Activated CD4-positive, CD25-positive, alpha-beta regulatory T cell (primary cell): ENCODE measurements around the gene TRPM2.
A peak's percentile ranks its signal among the peaks of the same experiment; 100 is the strongest.

Experiments
- DNase-seq, 4 experiments: peaks; one replicate each; lab custom pipeline; 2025; lab: John Stamatoyannopoulos, UW

Gene TRPM2

DNA sequence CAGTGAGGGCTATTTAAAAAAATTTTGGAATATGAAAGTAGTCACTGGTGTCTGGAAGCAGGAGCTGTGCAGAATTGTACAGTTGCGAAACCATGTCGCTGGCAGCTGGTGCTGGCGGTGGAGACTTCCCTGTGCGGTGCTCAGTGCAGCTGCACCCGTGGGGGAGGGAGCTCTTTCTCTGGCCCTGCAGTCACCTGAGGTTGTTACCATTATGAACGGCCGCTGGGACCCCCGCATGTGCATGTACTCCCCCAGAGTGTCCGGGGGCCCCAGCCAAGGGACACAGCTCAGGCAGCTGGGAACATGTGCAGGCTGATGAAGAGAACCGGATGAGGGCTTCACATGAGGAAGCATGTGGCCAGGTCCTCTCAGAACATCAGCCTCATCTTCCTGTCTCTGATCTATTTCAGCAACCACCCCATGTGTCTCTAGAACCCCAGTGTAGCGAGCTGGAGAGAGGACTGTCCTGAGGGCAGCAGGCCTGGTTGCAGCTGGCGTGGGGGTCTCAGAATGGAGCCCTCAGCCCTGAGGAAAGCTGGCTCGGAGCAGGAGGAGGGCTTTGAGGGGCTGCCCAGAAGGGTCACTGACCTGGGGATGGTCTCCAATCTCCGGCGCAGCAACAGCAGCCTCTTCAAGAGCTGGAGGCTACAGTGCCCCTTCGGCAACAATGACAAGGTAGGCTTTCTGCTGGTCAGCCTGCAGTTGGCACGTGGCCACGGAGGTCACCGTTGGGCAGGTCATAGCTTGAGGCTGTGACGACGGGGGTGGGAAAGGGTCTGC is at the start of gene TRPM2:
Gene TRPM2, plus strand, starts transcription at position 431 of the 780 bp plus-strand sequence. Its CDS starts 80 bp downstream, at position 511.
- no peak for DNase-seq

- DNase-seq, result no peak
Observed at GRCh38 chr21:44304011-44304616, 49.3 kb upstream of the TRPM2 start.

DNA sequence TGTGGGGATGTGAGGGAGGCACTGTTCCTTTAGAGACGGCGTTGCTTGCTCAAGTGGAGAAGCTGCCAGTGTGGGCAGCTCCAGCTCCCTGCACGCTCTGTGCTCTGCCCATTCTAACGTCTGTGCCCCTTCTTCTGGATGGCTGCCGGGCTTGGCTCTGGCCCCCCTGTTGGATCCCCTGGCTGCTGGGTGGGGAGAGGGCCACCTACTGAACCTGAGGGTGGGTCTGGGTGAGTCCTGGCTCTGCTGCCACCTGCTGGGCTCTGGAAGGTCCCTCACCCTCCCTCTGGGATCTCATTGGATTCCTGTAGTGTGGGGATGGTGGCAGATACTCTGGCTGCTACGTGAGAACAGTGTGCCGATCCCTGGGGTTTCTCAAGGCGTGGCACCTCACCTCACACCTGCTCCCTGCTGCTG is 48.5 kb upstream of the TRPM2 start:
- DNase-seq, result peak in 1 of 4 experiments; percentile 27

DNA sequence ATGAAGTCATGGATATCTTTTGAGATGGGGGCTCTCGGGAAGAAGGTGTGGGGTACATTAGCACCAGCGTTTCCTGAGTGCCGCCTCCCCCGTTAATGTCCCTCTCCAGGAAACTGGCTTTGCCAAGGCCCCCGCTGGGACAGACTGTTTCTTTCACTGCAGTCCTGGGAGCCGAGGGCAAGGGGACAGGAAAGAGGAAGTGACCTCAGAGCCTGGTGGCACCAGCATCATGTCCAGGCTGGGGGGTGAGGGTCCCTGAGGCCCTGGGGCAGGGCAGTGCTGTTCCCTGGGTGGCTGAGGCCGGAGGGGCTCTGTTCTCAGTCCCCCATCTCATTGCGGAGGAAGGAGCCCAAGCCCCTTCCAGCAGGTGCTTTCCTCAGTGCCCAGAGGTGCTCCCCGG is 47.7 kb upstream of the TRPM2 start:
- no peak for DNase-seq

DNA sequence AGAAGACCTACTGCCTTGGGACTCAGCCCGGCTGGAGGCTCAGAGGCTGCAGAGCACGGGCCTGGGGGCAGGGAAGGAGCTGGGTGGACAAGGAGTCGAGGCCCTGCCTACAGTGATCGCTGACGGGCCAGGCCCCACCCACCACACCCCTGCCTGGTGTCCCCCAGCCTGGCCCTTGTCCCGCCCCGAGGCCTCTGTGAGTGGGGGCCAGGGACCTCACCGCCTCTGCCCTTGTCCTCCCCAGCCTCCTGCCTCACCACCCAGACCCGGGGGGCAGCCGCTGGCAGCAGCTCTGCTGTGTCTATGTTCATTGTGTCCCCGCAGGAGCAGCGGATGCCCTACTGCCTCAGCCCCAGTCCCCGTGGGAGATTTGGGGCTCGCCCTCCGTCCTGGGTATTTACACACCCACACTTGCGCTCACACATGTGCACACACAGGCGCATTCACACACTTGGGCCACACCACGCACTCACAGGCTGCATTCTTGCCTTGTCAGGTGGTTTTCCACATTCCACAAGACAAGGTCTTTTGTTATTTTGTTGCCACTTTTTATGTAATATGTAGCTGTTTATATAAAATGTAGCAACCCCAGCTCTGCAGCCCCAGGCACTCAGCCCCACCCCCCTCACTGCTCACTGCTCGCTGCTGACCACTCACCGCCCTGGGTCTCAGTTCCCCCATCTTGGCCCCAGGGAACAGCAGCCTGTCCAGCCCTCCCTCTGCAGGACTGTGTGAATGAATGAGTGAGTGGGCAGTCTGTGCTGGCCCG is 46.3 kb upstream of the TRPM2 start:
- no peak for DNase-seq

GRCh38 chr21:44310628-44311507 is 42.6 kb upstream of the TRPM2 start:
- DNase-seq, result no peak

- DNase-seq, result no peak
Observed at GRCh38 chr21:44312089-44312488, 41.3 kb upstream of the TRPM2 start.

- DNase-seq, result no peak
Observed at GRCh38 chr21:44312716-44313115, 40.7 kb upstream of the TRPM2 start.

GRCh38 chr21:44313451-44313850 is 40.0 kb upstream of the TRPM2 start:
- DNase-seq, result no peak

DNA sequence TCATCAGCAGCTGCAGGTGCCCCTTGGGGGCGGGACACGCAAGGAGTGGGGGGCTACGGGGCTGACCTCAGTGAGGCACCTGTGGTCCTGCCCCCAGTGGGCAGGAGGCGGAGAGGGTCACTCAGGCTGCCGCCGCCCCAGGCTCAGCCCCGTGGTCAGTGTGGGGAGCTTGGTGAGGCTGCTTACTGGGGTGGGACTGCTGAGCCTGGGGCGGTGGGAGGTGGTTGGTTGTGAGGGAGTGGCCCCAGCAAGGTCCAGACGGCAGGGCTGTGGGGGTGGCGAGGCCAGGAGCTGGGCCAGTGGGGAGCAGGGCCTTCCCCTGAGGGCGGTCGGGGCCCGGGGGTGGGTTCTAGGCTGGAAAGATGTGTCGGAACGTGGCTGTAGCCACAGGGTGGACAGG is 39.3 kb upstream of the TRPM2 start:
- no peak for DNase-seq

- DNase-seq, result no peak
Observed at GRCh38 chr21:44314561-44314960, 38.9 kb upstream of the TRPM2 start.

DNA sequence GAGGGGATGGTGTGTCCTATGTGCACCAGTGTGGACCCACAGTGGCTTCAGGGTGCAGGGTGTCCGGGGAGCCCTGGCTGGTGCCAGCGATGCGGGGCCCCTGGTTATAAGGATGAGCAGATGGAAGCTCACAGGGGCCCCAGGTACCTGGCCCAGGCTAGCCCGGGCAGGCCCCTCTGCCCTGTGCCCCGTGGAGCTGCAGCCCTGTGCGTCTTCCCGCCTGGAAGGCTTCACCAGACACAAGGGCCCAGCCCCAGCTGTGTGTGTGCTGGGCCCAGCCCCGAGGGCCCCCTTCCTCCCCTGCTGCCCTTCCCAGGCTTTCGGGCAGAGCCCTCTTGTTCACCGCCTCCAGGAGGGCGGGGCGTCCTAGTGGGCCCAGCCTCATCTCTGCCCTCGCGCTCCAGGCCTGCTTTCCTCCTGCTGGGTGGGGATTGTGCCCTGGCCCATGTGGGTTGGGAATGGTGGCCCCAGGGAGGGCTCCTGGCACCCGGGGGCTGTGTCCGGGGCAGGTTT is 37.7 kb upstream of the TRPM2 start:
- DNase-seq, result no peak

DNA sequence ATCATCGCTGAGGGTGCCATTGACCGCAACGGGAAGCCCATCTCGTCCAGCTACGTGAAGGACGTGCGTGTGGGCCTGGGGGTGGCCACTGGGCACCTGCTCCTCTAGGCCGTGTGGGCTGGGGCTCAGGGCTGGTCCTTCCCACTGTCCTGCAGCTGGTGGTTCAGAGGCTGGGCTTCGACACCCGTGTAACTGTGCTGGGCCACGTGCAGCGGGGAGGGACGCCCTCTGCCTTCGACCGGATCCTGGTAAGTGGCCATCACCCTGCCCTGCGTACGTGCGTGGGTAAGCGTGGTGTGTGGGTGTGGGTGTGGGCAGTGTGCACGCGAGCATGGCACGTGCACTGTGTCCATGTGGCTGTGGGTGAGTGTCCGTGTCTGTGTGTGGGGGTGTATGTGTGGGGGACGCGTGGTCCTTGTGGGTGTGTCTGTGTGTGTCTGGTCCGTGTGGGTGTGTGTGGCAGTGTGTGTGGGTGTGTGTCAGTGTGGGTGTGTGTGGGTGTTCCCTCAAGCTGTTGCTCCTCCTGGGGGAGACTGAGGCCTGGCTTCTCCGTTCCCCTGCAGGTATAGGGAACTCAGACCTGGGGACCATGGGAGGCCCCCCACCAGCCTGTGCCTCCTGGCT is 37.0 kb upstream of the TRPM2 start:
- no peak for DNase-seq

DNA sequence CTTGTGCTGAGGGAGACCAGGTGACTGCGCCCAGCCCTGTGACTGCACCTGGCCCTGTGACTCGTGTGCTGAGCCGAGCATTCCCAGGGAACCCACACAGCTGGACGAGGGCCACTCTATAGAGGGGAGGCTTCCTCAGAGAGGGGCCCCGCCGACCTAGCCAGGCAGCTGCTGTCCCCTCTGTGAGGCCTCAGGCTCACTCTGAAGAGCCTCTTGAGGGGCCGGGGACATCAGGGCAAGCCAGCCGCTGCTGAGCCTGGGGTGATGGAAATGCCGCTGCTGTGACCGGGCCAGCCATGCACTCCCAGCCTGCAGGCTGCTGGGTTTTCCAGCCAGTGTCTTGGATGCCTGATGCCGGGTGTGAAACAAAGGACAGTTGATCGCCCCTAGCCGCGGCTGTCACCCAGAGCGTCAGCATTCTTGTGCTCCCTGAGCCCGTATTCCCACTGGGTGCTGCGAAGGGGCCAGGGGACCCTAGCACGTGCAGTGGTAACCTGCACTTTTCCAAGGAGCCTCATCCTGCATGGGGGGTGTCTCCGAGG is 36.1 kb upstream of the TRPM2 start:
- no peak for DNase-seq

- no peak for DNase-seq
Observed at GRCh38 chr21:44317871-44318270, 35.5 kb upstream of the TRPM2 start.

DNA sequence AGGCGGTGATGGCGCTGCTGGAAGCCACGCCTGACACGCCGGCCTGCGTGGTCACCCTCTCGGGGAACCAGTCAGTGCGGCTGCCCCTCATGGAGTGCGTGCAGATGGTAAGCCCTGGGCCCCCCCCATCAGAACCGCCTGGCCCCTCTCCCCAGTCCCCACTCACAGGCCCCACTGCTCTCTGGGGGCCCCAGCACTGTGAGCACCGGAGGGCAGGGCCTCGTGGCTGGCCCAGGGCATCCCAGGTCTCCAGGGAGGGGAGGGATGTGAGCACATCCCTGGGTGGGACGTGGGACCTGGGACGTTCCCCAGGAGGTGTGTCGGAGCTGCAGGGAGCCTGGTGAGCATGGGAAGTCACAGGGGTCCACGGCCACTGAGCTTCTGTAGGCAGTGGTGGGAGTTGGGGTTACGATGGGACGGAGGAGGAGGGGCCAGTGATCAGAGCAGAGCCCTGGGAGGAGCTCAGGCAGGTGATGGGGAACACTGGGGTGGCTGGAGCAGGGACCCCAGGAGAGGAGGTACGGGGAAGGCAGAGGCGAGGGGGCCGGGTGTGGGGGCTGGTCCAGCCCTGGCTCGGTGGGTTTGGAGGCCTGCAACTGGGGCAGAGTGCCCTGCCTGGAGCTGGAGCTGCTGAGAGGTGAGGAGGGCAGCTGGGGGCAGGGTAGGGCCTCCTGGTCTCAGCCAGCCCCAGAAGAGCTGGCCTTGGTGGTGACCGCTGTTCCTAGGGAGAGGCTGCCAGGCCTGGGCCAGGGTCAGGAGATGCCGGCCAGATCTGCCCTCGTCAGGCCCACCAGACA is 34.7 kb upstream of the TRPM2 start:
- no peak for DNase-seq

- DNase-seq, result no peak
Observed at GRCh38 chr21:44319407-44320065, 33.9 kb upstream of the TRPM2 start.

DNA sequence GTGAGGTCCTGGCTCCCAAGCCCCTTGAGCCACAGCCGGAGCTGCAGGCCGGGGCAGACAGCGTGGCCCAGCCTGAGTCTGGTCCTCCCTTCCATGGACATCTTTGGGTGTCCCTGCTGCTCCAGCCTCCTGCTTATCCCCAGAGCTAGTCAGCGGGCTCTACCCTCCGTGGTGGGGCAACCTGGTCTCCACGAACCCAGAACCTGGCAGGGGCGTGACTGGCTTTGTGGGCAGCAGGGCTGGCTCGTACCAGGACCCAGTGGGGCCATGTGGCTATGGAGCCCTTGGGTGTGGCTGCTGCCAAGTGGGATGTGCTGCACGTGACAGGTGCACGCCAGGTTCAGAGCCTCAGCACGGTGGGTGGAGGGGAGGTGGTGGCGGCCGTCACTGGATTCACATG is 32.6 kb upstream of the TRPM2 start:
- no peak for DNase-seq

DNA sequence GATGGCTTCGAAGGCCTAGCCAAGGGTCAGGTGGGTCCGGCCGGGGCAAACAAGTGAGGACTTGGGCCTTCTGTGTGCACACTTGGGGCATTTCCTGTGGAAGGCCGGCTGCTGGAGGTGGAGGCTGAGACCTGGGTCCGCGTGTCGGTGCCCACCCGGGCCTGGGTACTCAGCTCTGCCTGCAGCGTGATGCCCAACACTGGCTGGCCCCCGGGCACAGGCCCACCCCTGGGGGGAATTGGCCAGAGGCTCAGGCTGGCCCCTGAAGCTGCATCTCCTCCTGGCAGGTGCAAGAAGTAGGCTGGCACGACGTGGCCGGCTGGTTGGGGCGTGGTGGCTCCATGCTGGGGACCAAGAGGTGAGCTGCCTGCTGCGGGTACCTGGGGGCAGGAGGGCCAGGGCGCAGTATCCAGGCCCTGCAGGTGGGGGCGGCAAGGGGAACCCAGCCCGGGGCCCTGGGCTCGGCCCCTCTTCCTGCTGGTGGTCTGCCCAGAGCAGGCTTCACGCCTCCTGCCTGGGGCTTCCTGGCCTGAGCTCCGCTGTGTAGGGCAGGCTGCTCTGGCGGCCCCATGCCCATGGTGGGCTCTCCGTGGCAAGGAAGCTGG is 31.5 kb upstream of the TRPM2 start:
- no peak for DNase-seq
